Epithelial cell of esophagus (primary cell): Measurements from ENCODE around the gene HOPX.
"Not testable (repeated sequence)": the region's sequence is repeated elsewhere in the genome, so short reads cannot be mapped to it uniquely, and the experiment has no call there.

Experiments used
- DNase-seq: peaks from one replicate; pipeline ENCODE4 v3.0.0; 2010; ENCODE audit warnings: low read depth
- H3K4me3 ChIP-seq: 2 replicates; pipeline ENCODE4 v1.5.1; 2011; ENCODE audit warnings: mild to moderate bottlenecking, low read length, control low read depth
- TF ChIP-seq, protein P1 (sequence below): IDR thresholded peaks from 2 replicates; pipeline ENCODE4 v1.5.1; 2011; ENCODE audit warnings: low read depth, mild to moderate bottlenecking, low read length, control low read depth, inconsistent platforms; ENCODE audit not compliant: insufficient read depth; ENCODE audit errors: missing control alignments

HOPX gene

GRCh38 chr4:56606385-56606784, 74.7 kb downstream of the HOPX start:
- no peak for DNase-seq
- TF ChIP-seq, protein P1, sequence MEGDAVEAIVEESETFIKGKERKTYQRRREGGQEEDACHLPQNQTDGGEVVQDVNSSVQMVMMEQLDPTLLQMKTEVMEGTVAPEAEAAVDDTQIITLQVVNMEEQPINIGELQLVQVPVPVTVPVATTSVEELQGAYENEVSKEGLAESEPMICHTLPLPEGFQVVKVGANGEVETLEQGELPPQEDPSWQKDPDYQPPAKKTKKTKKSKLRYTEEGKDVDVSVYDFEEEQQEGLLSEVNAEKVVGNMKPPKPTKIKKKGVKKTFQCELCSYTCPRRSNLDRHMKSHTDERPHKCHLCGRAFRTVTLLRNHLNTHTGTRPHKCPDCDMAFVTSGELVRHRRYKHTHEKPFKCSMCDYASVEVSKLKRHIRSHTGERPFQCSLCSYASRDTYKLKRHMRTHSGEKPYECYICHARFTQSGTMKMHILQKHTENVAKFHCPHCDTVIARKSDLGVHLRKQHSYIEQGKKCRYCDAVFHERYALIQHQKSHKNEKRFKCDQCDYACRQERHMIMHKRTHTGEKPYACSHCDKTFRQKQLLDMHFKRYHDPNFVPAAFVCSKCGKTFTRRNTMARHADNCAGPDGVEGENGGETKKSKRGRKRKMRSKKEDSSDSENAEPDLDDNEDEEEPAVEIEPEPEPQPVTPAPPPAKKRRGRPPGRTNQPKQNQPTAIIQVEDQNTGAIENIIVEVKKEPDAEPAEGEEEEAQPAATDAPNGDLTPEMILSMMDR, result no peak
- H3K4me3 ChIP-seq, result no peak overlapping the region

DNA sequence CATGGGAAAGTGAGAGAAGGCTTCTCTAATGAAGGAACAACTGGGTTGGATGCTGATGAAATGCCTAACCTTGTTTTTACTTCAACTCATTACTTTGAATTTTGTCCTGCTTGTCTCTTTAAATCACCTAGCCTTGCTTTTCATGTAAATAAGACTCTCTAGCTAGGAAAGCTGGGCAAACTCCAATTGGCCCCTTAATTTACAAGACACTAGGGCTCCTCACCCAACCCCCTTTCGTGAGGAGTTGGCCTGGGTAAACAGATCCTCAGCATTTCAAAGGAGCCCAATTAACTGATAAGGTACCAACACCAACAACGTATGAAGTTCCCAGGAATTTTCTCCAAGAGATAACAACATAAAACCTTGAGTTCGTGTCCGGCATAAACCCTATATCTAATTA, 75.6 kb downstream of the HOPX start:
- not testable (repeated sequence) for H3K4me3 ChIP-seq, DNase-seq

DNA sequence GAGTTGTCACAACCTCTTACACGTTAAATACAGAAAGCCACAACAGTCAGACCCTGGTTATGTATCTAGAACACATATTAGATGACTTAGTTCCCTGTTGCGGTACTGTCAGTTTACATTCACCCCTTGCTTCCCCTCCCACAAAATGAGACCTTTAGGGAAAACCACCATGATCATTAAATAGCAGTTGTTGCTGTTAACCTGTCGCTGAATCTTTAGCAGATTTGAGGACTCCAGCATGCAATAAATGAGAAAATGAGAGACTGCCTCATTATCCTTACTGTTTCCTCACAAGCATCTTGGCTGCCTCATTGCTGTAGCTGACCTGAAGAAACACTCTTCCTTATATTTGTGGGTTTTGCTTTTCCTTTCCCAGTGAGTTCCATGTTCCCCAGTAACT, 77.8 kb downstream of the HOPX start:
- no peak for DNase-seq
- H3K4me3 ChIP-seq, result no peak overlapping the region
- TF ChIP-seq, protein P1, result no peak
